HG03558 (cell line): ENCODE measurements around the gene TRIML2.

Source experiments
- ATAC-seq: cut with Tn5 transposase; IDR thresholded peaks from one replicate; pipeline ENCODE4 v1.9.1; 2021; ENCODE audit warnings: moderate number of reproducible peaks; ENCODE audit not compliant: unreplicated experiment; ENCODE audit errors: extremely low read depth

The TRIML2 gene, protein sequence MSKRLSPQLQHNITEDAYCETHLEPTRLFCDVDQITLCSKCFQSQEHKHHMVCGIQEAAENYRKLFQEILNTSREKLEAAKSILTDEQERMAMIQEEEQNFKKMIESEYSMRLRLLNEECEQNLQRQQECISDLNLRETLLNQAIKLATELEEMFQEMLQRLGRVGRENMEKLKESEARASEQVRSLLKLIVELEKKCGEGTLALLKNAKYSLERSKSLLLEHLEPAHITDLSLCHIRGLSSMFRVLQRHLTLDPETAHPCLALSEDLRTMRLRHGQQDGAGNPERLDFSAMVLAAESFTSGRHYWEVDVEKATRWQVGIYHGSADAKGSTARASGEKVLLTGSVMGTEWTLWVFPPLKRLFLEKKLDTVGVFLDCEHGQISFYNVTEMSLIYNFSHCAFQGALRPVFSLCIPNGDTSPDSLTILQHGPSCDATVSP

DNA sequence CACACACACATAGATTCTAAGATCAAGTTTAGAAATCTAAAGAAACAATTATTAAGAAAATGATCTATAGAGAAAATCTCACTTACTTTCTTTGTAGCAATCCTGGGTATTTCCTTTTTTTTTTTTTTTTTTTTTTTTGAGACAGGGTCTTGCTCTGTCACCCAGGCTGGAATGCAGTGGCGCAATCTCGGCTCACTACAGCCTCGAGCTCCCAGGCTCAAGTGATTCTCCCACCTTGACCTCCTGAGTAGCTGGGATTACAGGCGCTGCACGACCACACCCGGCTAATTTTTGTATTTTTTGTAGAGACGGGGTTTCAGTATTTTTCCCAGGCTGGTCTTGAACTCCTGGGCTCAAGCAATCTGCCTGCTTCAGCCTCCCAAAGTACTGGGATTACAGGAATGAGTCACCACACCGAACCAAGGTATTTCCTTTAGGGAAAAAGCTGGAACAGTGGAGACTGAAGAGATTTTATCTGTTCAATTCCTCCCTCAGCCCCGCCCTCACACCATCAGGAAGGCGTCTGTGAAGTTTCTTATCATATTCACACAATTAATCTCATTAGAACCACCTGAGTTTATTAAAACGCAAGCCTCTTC lies at the start of gene TRIML2:
Gene TRIML2, minus strand, starts transcription at position 447 of the 599 bp plus-strand sequence. CDS start 4,235 bp downstream, outside the sequence.
- ATAC-seq = no peak

DNA sequence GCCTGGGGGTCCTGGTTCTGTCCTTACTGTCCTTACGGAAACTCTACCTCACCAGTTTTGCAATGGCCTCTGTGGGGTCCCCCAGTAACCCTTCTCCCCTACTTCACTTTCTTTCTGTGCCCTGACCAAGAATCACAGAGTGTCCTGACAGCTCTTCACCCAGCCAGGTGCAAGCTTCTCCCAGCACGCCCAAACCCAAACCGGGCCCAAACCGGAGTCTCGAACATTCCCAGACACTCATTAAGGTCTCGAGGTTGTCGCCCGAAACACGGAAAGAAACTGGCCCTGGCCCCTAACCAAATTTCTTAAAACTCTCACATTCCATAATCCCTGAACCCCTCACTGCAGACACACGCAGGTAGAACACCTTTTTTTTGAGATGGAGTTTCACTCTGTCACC lies 48.9 kb upstream of the TRIML2 start:
- no peak for ATAC-seq

DNA sequence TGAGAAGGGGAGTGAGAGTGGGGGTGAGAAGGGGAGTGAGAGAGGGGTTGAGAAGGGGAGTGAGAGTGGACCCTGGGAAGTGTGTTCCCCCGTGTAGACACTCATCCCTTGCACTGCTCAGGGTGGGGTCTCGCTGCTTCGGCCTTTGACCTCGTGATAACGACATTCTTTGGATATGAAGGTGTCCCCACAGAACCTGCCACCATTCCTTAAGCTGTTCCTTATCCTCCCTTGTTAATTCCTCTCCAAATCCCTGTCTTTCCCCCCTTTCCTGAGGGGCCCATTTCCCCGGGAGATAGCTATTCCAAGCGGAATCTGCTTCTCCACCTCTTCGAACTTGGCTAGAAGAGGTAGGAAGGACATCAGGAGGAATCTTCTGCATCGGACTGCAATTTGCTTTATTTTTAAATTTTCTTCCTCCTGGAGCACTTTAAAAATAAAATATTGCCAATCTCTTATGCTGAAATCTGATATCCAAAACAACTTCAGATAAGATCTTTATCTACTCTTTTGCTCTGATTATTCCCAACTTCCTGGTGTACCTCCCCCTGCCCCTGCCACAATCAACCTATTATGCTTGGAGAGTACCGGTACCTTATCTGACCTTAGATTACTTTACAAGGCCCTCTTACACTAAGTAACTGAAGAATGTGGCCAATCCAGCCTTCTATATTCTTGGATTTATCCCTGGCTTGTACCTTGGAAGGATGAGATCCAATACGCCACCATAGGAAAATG lies 45.4 kb upstream of the TRIML2 start:
- no peak for ATAC-seq

DNA sequence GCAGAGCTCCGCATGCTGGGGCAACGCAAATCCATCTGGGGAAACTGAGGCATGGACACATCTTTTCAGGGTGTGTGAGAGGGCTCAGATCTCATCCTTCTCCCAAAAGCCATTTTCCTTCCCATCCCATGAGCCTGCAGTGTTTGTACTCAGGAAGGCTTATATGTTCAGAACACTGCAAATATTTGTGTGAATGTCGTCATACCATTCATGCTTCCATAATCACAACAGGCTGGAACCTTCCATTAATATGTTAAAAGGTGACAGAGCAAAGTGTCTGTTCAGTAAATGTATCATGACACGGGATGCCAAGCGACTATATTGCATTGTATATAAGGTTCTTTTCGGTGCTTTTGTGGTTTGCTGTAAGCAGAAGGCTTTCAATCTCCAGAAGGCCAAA lies 38.4 kb upstream of the TRIML2 start:
- ATAC-seq = no peak

DNA sequence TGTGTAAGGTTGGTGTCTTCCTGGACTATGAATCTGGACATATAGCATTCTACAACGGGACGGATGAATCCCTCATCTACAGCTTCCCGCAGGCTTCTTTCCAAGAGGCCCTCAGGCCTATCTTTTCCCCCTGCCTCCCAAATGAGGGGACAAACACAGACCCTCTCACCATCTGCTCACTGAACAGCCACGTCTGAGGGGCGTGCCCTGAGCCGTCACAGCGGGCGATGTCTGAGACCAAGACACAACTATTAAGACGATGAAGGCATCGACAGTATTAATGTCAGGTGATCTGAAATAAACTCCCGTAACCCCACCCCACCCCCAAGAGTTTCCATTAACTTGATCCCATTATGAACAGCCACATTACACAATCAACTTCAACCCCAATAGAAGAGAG lies 37.8 kb upstream of the TRIML2 start:
- ATAC-seq = no peak

DNA sequence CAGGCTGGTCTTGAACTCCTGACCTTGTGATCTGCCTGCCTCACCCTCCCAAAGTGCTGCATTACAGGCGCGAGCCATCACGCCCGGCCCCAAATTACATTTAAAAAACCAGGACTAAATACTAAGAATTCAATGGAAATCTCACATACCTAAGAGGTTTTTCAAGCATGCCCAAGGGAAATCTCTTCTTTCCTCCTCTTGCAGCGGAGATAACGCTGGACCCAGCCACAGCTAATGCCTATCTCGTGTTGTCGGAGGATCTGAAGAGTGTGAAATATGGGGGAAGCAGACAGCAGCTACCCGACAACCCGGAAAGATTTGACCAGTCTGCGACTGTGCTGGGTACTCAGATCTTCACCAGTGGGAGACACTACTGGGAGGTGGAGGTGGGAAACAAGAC lies 37.2 kb upstream of the TRIML2 start:
- no peak for ATAC-seq

DNA sequence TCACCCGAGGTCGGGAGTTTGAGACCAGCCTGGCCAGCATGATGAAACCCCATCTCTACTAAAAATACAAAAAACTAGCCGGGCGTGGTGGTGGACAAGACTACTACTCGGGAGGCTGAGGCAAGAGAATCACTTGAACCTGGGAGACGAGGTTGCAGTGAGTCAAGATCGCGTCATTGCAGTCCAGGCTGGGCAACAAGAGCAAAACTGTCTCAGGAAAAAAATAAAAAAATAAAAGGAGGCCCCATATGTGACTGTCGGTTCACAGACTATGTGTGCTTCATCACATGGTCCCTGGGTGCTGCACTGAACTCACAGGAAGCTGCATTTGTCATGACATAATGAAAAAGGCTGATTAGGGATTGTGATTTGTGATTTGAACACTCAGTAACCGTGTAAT lies 36.2 kb upstream of the TRIML2 start:
- no peak for ATAC-seq

DNA sequence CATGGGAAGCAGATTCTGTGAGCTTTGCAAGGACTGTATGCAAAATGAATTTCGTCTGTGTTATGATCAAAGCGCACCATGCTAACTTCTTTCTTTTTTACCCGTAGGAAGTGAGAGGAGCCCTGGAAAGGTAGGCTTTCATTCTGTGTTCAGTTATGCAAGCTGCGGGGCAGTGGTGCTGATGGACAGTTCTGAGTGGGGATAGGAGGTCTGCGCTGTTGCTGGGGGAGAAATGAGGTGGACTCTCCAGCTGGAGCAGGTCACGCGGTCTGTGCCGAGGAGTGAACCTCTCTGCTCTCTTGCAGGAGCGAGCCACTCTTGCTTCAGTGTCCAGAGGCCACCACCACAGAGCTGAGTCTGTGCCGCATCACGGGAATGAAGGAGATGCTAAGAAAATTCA lies 34.3 kb upstream of the TRIML2 start:
- no peak for ATAC-seq

DNA sequence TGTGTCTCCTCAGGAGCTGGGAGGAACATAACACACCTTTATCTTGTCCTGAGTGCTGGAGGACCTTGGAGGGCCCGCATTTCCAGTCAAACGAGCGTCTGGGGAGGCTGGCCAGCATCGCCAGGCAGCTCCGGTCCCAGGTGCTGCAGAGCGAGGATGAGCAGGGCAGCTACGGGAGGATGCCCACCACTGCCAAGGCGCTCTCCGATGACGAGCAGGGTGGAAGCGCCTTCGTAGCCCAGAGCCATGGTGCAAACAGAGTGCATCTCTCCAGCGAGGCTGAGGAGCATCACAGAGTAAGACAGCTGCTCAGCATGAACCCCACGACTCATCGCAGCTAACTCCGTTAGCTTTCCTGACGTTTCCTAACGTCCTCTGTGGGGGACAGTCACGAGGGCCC lies 30.3 kb upstream of the TRIML2 start:
- ATAC-seq = no peak

DNA sequence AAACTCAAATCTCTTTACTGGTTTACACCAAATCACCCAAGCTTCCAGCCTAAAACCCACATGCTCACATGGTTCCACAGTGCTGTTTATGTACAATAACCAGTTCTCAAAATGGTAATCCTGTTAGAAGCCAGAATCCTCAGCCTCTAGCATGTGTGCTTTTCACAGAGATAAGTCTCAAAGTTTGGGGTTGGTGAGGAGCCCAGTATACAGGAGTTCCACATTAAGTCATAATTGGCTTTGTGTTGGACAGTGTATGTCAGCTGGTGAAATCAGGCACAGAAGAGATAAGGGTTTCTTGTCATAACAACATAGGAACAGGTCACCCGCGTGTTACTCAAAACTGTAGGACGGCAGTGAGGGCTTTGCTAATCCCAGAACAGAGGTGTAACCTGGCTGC lies 29.7 kb upstream of the TRIML2 start, which contains the start of gene TRIML1:
Gene TRIML1, plus strand, starts transcription at position 301 of the 400 bp plus-strand sequence. CDS start 118 bp downstream, outside the sequence.
- no peak for ATAC-seq

DNA sequence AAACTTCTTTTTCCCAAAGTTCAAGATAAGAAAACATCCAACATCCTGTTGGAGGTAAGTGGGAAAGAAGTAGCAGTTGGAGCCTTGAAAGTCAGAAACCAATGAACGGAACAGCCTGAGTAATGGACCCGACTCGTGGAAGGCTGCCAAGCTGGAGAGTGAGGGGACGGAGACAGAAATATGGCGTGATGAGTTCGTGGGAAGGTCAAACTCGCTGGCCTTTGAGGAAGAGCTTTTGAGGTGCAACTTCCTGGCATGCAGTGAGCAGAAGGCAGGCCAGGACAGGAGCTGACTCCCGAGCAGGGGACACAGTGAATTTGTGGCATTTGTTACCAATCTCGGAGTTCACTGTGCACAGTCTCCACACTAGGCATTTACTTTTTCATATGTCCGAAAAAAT lies 28.8 kb upstream of the TRIML2 start:
- no peak for ATAC-seq

DNA sequence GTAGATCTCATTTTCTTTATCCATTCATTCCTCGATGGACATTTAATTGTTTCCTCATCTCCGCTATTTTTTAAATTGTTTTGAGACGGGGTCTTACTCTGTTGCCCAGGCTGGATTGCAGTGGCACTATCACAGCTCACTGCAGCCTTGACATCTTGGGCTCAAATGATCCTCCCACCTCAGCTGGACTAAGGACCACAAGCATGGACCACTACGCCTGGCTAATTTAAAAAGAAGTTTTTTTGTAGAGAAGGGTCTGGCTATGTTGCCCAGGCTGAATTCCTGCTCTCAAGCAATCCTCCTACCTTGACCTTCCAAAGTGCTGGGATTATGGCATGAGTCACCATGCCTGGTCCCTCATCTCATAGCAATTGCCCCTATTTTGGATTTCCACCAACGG lies 22.8 kb upstream of the TRIML2 start:
- ATAC-seq = no peak

DNA sequence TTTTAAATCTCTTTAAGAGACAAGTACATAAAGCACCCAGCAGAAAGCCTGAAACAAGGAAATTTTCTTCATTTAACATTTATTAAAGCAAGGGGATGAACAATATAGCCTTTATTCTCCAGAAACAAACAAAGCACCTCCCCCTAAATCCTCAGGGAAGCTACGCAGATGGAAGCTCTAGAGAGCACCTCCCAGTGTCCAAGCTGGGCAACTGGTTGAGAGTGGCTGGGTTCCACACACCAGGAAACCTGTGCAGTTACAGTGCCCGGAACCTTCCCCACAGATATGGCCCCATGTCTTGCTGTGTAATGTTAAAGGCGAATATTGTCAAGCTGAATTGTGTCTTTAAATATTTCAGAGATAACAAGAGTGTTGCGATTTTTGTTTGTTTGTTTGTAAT lies 21.0 kb upstream of the TRIML2 start:
- ATAC-seq = no peak

DNA sequence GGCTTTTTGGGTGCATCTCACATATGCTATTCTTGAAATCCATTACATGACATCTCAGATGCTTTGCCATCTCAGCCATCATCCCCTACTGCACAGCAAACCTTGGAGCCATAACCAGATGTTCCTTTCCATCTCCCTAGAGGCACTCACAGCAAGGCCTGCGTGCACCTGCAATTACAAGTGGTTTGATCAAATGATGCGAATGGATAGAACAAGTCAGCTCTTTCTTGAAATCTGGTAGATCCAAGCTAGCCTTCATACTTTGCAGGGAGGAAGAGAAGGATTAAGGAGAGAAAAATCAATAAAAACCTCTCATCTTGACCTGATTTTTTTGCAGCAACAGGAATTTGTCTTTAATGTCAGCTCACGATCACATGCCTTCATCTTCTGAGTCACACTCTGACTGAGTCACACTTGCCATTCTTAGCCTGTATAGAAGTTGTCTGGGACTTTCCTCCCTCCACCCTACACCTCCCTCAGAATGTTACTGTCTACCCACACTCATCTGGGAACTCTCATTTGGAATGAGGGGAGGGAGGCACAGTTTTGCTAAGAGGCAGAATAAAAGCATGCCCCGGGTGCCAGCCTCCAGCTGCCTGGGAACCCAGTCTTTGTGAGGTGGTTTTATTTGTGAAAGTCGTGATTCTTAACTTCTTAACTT lies 17.9 kb upstream of the TRIML2 start:
- ATAC-seq = no peak

DNA sequence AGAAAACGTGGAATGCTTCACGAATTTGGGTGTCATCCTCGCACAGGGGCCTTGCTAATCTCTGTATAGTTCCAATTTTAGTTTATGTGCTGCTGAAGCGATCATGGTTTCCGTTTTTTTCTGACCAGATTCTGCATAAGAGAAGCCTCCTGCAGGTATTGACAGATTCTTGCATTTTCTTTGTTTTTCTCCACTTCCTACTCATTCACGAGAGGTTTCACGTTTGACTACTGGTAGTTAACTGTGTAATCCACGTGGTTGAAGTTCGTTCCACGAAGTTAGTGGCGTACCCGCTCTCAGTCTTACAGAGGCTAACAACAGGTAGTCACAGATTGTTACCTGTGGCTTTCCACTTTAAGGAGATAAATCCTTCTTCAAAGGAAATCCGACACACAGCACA lies 12.1 kb upstream of the TRIML2 start:
- ATAC-seq = no peak

DNA sequence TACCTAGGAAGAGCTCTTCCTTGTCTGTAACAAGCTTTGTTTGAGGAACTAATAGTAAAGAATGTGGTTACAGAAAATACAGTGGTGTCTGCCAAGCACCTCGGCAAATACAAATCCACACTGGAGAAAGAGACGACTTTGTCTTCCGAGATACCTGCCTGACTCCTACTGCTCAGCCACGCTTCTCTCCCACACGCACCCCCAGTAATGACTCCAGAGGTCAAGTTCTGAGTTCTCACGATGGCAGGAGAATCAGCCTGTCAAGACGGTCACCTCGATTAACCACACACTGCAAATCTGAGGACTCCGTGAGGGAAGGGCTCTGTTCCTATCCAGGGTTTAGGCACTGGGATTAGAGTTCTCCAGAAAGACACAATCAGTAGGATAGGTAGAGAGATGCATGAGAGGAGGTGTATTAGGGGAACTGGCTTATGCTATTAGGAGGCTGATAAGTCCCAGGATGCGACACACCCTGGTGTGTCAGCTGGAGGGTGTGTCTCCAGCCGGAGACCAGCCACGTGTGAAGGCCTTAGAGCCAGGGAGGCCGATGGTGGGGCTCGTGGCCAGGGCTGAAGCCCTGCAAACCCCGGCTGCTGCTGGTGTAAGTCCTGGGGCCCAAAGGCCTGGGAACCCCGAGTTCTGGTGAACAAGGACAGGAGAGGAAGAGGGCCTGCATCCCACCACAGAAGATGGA lies 8.4 kb upstream of the TRIML2 start:
- no peak for ATAC-seq

DNA sequence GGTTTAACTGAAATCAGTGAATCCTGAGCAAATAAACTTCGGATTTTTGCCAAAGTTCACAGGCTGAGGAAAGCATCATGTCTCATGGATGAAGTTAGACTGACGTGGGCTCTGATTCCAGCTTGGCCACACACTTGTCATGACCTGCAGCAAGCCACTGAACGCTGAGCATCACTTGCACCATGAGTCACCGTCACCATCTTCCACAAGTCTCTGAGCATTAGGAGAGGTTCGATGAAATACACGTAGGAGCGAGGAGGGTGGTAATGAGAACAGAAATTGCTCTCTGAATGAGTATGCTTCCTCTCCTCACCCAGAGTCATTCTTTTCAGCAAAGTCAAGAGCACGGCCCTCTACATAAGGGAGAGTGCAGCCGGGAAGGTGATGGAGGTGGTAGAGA lies 3.8 kb upstream of the TRIML2 start:
- no peak for ATAC-seq

DNA sequence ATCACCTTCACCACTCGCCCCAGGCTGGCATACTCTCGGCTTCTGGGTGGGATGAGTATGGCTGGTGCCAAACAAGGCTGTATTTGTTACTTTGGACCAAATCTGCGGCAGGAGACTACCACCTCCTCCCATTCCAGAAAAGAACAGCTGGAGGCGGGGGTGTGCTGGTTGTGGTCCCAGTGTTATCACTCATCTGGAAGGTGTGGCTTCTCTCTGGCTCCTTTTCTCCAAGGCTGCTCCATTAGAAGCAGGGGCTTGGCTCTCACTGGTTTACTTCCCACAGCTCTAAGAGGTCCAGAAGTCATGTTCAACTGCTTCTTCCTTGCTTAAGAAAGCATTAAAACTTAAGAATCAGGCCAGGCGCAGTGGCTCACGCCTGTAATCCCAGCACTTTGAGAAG lies 2.6 kb upstream of the TRIML2 start:
- no peak for ATAC-seq

DNA sequence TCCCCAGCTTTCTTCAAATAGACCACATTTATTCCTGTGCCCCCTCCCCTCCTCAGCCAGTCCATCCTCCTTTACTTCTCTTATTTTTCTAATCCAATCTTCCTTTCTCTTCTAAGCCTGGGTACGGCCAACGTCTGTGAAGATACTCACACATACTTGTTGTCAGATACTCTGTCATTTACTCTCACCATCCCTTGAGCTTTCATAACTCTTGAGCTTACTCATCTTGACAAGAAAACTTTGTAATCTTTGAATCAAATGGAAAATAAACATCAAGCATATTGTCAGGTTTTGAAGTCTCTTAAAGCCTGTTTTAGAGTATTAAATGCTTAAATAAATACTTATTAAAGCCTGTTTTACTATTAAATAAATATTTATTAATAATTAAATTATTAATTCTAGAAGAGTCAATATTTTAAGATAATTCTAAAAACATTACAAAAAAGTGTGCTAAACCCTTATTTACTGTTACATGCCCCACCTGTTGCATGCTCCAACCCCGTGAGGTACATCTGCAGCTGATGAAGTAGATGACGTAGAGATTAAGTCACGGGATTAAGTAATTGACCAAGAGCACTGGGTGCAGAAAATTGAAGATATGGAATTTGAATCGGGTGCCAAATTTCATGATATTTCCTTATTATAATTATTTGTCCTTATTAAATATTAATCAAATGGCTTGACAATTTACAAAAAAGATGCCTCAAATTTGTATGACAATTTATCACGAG lies 1.5 kb upstream of the TRIML2 start:
- ATAC-seq = no peak
